NT2/D1 (cell line): ENCODE results near the gene RHBDD1.

Experiments
- SUZ12 ChIP-seq: IDR thresholded peaks from 2 replicates; pipeline ENCODE4 v1.6.1; 2011; ENCODE audit not compliant: insufficient read length, insufficient read depth; ENCODE audit errors: extremely low read depth
- YY1 ChIP-seq: IDR thresholded peaks from 2 replicates; pipeline ENCODE4 v1.6.1; 2011; ENCODE audit not compliant: insufficient read length, insufficient read depth
- ZNF274 ChIP-seq: IDR thresholded peaks from 2 replicates; pipeline ENCODE4 v1.6.1; 2011; ENCODE audit warnings: mild to moderate bottlenecking, low read depth, low read length

DNA sequence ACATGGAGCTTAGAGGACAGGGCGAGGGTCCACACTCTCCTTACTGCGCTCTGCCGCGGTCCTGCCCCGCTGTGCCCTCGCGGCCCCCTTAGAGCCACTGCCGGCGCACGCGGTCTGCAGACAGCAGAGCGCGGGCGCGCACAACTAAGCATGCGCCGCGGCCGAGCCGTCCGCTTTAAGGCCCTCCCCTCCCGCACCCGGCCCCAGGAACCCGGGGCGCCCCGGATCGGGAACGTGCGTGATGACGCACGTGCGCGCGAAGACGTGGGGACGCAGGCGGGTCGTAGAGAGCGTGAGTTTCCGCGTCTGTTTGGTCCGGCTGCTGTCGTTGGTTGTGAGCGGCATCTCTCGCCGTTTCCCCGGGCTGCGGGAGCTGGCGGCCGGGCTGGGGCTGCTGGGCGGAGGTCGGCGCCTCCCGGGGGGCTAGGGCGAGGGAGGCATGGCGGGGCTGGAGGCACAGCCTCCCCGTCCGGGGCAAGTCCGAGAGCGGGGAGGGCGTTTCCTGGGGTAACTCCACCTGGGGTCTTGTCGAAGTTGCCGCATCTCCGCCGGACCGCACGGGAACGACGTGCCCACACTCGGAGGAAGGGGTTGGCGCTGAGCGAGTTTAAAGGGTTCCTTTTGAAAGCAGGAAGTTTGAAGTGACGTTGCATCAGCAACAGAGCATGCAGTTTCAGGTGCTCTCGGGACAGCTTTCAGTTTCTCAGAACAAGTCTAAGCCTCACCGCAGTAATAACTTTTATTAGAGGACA, at the start of gene RHBDD1:
- TF ChIP-seq YY1 = no peak
- TF ChIP-seq SUZ12 = no peak
- TF ChIP-seq ZNF274 = no peak
